HFF-Myc (cell line): ENCODE data around the gene TMEM168.
"Not testable (repeated sequence)": the region's sequence is repeated elsewhere in the genome, so short reads cannot be mapped to it uniquely, and the experiment has no call there.

Experiments
- DNase-seq: peaks from one replicate; pipeline ENCODE4 v3.0.0-alpha.2; 2011; ENCODE audit warnings: low read depth; ENCODE audit errors: extremely low read depth
- H3K4me3 ChIP-seq: replicated peaks from 2 replicates; pipeline ENCODE4 v1.5.1; 2011; ENCODE audit warnings: low read depth, mild to moderate bottlenecking, control low read depth, low read length
- TF ChIP-seq, protein P1 (sequence below): IDR thresholded peaks from 2 replicates; pipeline ENCODE4 v1.5.1; 2012; ENCODE audit warnings: mild to moderate bottlenecking, low read depth, low read length, control low read depth; ENCODE audit errors: missing control alignments

Gene TMEM168, protein sequence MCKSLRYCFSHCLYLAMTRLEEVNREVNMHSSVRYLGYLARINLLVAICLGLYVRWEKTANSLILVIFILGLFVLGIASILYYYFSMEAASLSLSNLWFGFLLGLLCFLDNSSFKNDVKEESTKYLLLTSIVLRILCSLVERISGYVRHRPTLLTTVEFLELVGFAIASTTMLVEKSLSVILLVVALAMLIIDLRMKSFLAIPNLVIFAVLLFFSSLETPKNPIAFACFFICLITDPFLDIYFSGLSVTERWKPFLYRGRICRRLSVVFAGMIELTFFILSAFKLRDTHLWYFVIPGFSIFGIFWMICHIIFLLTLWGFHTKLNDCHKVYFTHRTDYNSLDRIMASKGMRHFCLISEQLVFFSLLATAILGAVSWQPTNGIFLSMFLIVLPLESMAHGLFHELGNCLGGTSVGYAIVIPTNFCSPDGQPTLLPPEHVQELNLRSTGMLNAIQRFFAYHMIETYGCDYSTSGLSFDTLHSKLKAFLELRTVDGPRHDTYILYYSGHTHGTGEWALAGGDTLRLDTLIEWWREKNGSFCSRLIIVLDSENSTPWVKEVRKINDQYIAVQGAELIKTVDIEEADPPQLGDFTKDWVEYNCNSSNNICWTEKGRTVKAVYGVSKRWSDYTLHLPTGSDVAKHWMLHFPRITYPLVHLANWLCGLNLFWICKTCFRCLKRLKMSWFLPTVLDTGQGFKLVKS

DNA sequence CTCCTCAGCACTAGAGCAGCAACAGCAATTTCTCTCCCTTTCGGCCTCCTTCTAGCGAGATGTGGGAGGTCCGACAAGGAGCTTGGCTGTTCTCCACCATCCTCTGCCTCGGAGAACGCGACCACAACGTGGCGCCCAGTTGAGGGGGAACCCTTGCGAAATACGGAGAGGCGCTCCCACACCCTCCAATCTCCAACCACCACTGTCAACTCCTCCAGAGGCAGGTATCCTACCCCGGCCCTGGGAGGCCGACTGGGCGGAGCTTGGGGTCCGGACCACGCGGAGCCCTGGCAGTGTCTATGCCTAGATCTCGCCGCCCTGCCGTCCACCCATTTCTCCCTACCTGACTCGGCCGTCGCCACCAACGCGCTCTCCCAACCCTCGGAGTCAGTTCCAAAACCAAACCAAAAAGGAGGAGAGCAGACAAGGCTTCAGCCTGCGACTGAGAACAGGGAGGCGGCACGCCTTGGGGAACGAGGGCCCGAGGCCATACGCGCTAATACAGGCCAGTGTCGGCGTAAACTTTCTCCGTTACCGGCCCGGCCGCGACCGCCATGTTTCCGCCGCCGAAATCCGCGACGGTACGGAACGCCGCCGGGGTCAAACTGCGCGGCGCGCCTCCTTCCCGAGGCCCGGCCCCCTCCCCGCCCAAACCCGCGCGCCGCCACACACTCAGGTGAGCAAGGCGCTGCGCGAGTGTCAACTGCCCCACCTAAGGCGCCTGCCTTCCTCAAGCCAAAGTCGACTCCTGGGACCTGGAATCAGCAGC is at the start of gene TMEM168:
Gene TMEM168, minus strand, starts transcription at position 577 of the 769 bp plus-strand sequence. CDS start 5,568 bp downstream, outside the sequence.
- peak; percentile 42 for DNase-seq
- H3K4me3 ChIP-seq, result peak within 1 kb of the TSS; percentile 63
- TF ChIP-seq, protein P1, sequence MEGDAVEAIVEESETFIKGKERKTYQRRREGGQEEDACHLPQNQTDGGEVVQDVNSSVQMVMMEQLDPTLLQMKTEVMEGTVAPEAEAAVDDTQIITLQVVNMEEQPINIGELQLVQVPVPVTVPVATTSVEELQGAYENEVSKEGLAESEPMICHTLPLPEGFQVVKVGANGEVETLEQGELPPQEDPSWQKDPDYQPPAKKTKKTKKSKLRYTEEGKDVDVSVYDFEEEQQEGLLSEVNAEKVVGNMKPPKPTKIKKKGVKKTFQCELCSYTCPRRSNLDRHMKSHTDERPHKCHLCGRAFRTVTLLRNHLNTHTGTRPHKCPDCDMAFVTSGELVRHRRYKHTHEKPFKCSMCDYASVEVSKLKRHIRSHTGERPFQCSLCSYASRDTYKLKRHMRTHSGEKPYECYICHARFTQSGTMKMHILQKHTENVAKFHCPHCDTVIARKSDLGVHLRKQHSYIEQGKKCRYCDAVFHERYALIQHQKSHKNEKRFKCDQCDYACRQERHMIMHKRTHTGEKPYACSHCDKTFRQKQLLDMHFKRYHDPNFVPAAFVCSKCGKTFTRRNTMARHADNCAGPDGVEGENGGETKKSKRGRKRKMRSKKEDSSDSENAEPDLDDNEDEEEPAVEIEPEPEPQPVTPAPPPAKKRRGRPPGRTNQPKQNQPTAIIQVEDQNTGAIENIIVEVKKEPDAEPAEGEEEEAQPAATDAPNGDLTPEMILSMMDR, result no peak

DNA sequence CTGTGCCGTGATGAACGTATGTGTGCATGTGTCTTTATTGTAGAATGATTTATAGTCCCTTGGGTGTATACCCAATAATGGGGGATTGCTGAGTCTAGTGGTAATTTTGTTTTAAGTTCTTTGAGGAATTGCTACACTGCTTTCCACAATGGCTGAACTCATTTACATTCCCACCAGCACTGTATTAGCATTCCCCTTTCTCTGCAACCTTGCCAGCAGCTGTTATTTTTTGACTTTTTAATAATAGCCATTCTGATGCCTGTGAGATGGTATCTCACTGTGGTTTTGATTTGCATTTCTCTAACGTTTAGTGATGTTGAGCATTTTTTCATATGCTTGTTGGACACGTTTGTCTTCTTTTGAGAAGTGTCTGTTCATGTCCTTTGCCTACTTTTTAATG is 45.7 kb upstream of the TMEM168 start:
- not testable (repeated sequence) for H3K4me3 ChIP-seq, DNase-seq

DNA sequence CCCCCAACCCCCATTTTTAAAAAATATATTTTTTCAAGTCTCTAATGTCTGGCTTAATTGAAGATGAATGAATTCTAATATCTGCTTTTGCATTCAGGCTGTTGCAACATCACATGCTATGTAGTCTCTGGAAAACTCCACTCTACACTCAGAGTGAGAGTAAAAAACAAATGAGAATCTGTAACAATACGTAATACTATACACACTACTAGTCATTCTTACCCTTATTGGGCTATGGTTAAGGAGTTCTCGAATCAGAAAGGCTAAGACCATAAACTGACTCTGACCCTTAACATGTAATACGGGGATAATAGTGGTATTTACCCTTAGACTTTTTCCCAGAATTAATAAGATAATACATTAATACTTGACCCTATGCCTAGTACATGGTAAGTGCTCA is 42.9 kb upstream of the TMEM168 start:
- no peak overlapping the region for H3K4me3 ChIP-seq
- DNase-seq, result no peak
- TF ChIP-seq, protein P1, result no peak

DNA sequence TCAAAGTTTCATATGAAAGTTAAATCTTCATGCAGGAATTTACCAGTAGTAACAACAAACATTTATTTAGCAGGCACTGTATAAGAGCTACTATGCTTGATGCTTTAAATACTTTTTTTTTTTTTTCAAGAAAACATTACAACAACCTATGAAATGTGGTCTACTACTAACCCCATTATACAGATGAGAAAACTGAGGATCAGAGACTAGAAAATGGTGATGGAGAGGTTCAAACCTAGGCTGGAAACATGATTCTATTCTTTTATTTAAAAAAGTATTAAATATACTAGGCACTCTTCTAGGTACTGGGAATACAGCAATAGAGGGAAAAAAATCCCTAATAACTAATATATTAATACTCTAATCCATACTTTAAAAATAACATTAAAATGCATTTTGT is 40.6 kb upstream of the TMEM168 start:
- TF ChIP-seq, protein P1, result no peak
- no peak for DNase-seq
- no peak overlapping the region for H3K4me3 ChIP-seq

DNA sequence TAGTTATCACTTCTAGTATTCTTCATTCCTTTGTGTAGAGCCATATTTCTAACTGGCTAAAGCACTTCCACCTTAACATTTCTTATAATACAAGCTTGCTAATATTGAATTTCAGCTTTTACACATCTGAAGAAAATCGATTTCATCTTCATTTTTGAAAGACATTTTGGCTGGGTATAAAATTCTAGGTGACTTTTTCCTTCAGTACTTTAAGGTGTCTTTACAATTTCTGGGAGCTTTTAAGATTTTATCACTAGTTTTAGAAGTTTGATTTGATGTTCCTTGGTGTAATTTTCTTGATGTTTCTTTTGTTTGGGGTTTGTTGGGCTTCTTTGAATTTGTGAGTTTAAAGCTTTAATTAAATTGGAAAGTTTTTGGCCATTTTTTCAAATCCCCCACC is 38.5 kb upstream of the TMEM168 start:
- H3K4me3 ChIP-seq, result no peak overlapping the region
- no peak for DNase-seq
- TF ChIP-seq, protein P1, result no peak

DNA sequence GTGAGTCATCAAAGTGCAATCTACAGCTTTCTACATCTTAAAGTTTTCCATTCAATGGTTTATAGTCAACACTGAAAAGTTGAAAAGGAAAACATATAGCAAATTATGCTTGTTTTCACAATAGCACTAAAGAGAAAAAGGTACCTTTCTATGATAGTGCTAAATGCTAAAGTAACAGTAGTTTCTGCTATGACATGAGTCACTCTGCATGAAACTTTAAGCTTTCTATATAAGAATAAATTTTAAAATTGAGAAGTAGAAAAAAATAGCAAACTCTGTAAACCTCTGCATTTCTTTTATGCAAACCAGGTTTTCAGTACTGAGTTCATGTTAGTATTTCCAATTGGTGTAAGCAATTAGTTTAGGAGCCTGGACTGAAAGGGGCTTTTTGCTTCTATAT is 31.2 kb upstream of the TMEM168 start:
- H3K4me3 ChIP-seq, result no peak overlapping the region
- no peak for DNase-seq
- TF ChIP-seq, protein P1, result no peak

DNA sequence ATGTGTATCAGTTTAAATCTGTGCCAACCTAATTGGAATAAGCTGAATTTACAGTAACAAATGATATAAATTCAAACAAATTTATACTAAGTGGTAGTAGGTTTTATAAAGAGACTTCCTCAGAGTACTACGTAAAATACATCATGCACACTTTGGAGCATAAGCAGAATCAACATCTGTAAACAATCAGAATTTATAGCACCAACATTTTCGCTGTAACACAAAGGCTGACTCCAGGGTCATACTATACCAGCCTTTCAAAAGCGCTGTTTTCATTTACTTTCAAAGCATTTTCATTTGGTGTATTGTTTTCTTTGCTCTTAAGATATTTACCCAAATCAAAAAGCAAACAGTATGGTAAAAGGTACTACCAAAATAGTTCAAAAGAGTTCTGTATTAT is 29.3 kb upstream of the TMEM168 start:
- H3K4me3 ChIP-seq, result no peak overlapping the region
- TF ChIP-seq, protein P1, result no peak
- DNase-seq, result peak; percentile 22
